ENCODE data around the gene SORCS3.

DNA sequence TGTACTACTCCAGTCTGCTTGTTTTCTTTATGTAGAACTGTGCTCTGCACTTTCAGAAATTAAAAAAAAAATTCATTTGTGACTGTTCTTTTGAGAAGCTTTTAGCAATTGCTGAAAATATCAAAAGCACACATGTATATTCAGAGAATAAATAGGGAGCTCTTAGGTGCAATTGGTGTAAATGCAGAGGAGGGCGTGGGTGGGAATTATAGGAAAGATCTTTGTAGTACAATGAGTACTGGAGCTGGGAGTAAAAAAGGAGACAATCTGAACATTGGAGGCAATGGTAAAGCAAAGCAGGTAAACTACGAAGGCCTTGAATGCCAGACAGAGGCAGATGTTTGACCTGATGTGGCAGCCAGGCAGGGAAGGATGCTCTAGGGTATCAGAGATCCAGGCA is 267.5 kb downstream of the SORCS3 start:
- no peak for TF ChIP-seq POLR2A (IDR thresholded peaks at IDR 0.05)
- TF ChIP-seq CTCF (IDR thresholded peaks at IDR 0.05) = no peak

Data from lower leg skin (tissue), 3 donors.